T follicular helper cell (primary cell): ENCODE data around the gene TCF25.
"Not testable (repeated sequence)": the region's sequence is repeated elsewhere in the genome, so short reads cannot be mapped to it uniquely, and the experiment has no call there.

Experiments used
- DNase-seq: peaks from one replicate; pipeline ENCODE4 v3.0.0-alpha.2; 2020; ENCODE audit warnings: low read depth
- total RNA-seq, 2 experiments: gene quantifications; one replicate each; lab custom pipeline; 2026; lab: John Stamatoyannopoulos, UW

Gene TCF25, protein sequence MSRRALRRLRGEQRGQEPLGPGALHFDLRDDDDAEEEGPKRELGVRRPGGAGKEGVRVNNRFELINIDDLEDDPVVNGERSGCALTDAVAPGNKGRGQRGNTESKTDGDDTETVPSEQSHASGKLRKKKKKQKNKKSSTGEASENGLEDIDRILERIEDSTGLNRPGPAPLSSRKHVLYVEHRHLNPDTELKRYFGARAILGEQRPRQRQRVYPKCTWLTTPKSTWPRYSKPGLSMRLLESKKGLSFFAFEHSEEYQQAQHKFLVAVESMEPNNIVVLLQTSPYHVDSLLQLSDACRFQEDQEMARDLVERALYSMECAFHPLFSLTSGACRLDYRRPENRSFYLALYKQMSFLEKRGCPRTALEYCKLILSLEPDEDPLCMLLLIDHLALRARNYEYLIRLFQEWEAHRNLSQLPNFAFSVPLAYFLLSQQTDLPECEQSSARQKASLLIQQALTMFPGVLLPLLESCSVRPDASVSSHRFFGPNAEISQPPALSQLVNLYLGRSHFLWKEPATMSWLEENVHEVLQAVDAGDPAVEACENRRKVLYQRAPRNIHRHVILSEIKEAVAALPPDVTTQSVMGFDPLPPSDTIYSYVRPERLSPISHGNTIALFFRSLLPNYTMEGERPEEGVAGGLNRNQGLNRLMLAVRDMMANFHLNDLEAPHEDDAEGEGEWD
- 92.0 to 153 reads per million in 2 experiments for total RNA-seq

DNA sequence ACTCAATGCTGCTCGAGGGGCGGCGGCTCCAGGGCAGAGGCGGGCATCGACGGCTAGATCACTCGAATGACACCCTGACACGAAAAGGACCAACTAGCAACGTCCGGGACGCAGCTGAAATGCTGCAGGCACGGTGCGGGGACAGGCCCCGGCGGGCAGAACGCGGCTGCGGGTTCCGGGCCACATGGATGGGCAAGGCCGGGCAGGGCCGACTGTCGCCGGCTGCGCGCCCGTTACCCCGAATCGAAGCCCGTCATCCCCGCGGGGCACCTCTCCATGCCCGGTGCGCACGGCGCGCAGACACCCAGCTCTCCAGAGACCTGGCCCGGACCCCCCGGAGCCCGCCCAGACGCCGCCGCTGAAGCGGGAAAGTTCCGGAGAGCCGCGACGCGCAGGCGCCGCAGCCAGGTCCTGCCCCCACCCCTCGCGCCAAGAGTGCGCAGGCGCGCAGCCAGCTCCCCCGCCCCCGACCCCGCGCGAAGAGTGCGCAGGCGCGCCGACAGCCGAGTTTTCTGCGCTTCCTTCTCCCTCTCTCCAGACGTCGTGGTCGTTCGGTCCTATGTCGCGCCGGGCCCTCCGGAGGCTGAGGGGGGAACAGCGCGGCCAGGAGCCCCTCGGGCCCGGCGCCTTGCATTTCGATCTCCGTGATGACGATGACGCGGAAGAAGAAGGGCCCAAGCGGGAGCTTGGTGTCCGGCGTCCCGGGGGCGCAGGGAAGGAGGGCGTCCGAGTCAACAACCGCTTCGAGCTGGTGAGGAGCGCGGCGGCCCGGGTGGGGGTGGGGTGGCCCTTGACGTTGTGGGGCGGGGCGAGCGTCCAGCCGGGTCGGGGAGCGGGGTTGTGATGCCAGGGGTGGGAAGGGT is at the start of gene TCF25:
Gene TCF25 (plus strand): TSS at position 484 of the 863 bp plus-strand sequence. CDS start 76 bp downstream, at position 560.
- peak; percentile 83 for DNase-seq

DNA sequence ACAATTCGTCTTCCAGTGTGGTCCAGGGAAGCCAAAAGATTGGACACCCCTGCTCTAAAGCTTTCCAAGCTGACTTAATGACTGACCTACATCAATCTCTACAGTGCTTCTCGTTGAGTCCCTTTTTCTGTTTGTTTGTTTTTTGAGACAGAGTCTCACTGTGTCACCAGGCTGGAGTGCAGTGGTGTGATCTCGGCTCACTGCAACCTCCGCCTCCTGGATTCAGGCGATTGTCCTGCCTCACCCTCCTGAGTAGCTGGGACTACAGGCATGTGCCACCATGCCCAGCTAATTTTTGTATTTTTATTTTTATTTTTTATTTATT is 49.6 kb upstream of the TCF25 start:
- DNase-seq = not testable (repeated sequence)

DNA sequence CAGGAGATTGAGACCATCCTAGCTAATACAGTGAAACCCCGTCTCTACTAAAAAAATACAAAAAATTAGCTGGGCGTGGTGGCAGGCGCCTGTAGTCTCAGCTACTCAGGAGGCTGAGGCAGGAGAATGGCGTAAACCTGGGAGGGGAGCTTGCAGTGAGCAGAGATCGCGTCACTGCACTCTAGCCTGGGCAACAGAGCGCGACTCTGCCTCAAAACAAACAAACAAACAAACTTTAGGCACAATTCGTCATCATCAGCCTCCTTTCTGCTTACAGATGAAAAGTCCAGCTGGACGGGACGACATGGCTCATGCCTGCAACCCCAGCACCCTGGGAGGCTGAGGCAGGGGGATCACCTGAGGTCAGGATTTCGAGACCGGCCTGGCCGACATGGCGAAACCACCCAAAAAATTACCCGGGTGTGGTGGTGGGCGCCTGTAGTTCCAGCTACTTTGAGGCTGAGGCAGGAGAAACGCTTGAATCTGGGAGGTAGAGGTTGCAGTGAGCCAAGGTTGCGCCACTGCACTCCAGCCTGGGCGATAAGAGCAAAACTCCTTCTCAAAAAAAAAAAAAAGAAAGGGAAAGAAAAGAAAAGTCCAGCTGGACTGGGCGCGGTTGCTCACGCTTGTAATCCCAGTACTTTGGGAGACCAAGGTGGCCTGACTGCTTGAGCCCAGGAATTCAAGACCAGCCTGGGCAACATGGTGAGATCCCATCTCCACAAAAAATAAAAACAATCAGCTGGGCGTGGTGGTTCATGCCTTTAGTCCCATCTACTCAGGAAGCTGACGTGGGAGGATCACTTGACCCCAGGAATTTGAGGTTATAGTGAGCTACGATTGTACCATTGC is 46.6 kb upstream of the TCF25 start:
- DNase-seq = no peak

DNA sequence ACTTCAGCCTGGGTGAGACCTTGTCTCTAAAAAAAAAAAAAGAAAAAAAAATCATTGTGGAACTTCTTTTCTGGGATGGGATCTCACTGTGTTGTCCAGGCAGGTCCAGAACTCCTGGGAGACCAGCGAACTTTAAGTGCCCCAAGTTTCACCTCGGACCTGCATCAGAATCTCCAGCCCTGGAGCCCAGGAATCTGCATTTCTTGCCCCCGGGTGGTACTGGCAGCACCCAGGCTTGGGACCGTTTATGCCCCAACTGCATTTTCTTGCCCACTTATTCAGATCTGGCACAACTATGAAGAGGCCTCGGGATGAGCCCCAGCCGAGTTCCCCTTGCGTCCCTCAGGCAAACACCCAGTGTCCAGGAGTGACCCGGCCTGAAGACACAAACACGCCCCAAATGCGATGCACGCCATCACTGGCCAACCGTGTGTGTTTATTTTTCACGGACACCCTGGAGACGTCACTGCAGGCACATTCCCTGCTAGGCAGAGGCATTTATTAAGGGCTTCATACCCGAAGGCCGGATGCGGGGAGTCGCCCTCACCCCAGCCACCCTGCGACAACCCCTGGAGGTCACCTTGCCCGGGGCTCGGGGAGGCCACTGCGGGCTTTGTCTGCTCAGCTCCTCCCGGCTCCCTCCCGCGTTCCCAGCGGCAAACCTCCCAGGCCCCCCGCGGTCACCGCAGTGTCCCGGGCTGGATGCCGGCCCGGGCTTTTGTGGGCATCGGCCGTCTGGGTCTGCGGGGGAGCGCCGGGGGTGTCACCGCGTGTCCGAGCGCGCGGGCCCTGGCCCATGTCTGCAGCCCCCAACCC is 45.8 kb upstream of the TCF25 start:
- DNase-seq = no peak

DNA sequence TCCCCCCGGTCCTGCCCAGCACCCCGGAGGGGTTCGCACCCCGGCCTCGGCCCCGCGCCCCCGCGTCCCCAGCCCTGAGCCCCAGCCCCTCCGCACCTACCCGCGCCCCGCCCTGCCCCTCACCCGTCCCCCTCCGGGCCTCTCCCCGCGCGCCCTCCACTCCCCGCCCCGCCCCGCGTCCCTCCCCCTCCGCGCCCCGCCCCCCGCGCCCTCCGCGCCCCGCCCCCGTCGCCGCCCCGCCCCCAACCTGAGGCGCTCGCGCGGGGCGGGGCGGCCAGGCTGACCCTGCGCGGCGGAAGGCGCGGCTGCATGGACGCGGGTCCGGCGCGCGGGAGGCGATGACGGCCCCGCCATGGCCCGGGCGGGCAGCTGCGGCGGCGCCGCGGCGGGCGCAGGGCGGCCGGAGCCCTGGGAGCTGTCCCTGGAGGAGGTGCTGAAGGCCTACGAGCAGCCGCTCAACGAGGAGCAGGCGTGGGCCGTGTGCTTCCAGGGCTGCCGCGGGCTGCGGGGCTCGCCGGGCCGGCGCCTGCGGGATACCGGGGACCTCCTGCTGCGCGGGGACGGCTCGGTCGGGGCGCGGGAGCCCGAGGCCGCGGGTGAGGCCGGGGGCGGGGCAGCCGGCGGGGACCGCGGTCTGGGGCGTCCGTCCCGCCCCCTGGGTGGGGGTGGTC is 45.1 kb upstream of the TCF25 start, which contains the start of gene SPIRE2:
Gene SPIRE2 (plus strand): TSS at position 277 of the 671 bp plus-strand sequence. CDS start 76 bp downstream, at position 353.
- DNase-seq = peak; percentile 58

DNA sequence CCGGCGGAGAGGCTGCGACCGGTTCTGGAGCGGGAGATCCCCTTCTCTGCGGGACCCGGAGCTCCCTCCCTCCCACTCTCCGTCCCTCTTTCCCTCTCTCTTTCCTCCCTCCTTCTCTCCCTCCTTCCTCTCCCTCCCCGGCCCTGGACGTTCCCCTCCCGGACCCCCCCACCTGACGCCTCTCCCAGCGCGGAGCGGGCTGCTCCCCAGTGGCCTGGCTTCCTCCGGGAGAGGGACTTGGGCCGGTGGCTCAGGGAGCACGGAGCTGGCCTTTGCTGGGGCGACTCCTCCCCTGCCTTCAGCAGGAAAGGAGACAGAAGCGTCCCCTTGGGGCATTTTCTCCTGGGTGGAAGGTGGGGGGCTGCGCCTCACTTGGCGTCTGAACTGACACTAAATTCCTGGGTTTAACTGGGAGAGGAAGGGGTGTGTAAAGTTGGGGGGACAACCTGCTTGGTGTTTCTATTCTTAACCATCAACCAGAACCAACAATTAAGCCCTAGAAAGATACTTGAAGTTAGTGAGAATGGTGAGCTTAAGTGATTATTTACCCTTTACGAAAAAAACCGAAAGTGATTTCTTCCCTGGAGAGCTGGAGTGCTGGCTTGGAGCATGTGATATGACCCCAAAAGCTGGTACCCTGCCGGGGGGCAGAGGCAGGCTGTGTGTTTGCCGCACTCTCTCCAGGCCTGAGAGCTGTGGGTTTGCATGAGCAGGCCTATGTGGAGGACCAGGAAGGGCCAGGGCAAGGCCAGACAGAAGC is 44.3 kb upstream of the TCF25 start:
- DNase-seq = no peak

DNA sequence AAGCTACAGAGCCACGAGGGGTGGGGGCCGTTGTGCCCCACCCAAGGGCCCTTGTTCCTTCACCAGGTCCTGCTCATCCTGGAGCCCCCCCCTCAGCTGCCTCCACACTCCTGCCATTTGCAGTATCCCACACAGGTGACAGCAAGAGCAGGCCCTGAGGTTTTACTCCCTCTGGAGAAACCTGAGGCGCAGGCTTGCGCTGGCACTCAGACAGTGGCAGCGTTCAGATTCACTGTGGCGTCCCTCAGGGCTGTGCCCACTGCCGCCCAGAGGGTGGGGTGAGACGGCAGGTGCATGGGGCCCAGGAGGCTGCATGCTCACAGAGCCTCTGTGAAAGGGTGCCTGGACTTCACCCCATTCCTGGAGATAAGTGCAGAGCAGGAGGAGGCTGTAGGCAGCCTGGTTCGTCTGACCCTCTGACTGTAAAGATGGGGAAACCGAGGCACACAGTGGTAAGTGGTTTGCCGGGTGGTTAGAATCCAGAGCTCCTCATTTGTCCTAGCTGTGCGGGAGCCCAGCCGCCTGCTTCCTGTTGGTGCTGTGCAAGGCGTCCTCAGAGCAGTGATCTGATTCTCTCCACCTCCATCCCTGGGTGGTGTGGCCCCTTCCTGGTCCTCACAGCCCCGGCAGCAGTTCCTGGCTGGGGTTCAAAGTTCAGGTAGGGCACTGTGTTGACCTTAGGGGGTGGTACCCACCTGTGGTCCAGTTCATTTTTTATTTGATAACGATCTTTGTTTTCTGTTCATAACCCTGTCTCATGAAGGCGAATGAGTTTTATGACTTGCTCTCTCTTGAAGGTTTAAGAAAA is 43.6 kb upstream of the TCF25 start:
- no peak for DNase-seq

DNA sequence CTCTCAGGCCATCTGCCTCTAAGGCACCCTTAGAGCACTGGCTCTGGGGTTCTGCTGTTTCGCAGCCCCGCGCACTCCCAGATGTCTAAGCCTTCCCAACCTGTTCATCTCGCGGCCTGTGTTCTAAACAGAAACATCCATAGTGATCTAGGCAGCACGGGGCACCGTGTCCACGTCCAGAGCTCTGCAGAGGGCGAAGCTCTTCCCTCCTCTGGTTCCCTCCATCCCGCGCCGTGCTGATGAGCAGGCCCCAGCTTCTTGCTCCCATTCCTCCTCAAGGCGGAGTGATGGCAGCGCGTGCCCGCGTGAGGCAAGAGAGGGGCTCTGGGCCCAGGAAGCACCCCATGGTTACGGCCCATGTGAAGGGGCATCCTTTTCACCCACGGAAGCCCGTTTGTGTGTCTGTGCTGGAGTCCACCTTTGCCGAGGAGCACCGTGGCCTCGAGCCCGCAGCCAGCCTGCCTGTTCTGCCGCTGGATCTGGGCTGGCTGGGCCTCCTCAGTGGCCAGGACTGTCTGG is 41.5 kb upstream of the TCF25 start:
- no peak for DNase-seq

DNA sequence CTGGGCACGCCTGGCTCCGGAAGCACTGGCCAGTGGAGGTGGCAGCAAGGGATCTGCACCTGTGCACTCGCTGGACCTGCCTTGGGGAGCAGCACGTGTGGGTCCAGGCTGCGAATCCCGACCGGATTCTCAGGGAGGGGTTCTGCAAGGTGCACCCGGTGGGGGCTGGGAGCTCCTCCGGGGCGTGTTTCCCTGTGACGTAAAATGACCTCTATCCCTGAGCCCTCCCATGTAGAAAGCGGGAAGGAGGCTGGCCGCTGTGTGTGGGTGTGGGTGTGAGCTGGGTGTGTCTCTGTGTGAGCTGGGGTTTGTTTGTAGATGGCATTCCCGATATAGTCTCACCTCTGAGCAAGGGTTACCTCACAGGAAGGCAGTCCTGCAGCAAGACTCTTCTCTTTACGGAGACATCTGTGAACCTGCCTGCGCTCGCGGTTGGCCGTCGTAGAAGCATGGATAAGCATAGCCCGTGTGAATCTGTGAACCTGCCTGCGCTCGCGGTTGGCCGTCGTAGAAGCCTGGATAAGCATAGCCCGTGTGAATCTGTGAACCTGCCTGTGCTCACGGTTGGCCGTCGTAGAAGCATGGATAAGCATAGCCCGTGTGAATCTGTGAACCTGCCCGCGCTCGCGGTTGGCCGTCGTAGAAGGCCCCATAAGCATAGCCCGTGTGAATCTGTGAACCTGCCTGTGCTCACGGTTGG is 39.6 kb upstream of the TCF25 start:
- not testable (repeated sequence) for DNase-seq

DNA sequence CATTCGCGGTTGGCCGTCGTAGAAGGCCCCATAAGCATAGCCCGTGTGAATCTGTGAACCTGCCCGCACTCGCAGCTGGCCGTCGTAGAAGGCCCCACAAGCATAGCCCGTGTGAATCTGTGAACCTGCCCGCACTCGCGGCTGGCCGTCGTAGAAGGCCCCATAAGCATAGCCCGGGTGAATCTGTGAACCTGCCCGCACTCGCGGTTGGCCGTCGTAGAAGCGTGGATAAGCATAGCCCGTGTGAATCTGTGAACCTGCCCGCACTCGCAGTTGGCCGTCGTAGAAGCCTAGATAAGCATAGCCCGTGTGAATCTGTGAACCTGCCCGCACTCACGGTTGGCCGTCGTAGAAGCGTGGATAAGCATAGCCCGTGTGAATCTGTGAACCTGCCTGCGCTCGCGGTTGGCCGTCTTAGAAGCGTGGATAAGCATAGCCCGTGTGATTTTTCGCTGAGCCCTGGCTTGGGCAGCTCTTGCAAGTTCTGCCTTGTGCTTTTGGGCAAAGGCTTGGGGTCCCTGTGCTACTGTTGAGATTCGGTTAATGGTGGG is 38.5 kb upstream of the TCF25 start:
- not testable (repeated sequence) for DNase-seq

DNA sequence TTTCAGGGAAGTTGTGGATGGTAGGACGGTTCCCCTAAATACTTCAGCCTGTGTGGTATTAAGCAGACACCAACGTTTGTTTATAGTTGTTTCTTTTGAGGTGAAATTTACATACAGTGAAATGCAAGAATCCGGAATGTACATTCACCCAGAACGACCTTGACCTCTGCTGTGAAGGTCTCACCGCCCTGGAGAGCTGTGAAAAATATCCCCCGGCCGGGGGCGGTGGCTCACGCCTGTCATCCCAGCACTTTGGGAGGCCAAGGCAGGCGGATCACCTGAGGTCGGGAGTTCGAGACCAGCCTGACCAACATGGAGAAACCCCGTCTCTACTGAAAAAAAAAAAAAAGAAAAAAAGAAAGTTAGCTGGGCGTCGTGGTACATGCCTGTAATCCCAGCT is 36.9 kb upstream of the TCF25 start:
- not testable (repeated sequence) for DNase-seq

DNA sequence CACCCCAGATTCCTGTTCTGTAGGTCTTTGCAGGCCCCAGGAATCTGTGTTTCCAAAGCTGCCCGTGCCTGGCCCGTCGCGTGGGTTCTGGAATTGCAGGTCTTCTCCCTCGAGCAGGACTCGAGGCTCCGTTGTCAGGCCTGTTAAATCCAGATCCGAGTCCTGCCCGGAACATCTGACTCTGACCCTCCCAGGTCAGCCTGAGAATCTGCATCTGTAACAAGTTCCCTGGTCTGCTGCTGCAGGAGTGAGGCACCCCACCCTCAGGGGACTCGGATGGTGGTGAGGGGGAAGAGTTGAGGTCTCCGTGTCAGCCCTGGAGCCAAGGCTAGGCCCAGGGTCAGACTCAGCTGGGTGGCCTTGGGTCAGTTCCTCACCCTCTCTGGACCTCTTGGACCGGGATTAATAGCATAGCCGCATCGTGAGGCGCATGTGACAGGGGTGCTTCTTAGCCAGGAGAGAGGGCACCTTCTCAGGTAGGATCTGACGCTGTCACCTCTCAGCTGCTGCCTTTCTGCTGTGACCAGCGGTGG is 36.3 kb upstream of the TCF25 start:
- DNase-seq = no peak

DNA sequence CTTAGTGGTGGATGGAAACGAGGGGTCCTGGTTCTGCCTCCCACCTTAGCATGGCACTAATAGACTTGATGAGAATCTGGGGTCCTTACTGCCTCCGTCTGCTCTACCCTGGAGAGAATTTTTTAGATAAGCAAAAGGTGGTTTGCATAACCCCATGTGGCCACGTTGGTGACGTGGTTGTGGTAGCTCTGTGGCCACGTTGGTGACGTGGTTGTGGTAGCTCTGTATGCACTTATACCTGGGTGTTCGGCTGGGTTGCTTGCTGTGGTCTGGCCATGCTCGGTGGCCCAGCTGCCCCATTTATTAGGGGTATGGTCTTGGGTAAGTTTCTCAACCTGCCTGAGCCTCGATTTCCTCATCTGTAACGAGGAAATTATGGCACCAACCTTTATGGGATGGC is 32.1 kb upstream of the TCF25 start:
- no peak for DNase-seq

DNA sequence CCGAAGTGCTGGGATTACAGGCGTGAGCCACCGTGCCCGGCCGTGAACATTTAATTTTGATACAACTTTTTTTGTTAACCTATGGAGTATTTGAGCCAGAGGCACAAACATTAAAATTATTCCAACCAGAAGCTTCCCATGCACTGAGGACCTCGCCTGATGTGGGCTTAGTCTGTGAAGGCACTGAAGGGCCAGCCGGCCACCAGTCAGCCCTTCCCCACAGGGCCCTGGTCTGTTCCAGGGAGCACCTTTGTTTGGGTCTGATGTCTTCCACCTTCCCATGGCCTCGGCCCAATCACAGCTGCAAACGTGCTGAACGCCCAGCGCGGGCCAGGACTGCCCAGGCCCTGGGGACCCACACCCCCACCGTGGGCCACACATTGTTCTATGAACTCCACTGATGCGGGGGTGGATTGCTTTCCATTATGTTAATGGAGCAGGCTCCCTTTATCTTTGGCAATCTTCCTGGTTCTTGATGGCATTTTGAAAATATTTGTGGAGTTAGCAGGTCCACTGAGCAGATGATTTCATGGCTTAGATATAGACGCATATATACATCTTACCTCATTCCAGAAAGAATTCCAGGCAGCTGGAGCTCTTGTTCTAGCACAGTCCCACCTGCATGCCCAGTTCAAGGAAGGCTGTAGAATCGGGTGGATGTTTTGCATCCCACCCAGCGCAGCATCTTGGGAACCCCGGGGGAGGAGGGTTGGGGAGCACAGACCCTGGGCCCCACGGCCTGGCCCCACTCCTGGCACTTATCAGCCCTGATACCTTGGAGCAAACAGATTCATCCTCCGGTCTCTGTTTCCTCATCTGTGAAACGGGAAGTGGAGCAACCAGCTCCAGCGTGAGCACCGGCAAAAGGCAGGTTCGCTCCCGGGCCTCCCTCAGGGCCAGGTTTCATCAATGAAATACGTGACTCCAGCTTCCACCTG is 30.7 kb upstream of the TCF25 start:
- no peak for DNase-seq
